ENCODE measurements around the gene LRCH3.

Gene LRCH3

GRCh38 chr3:197804511-197804910 lies 13.5 kb downstream of the LRCH3 start:
- H3K4me3 Mint-ChIP-seq = no peak overlapping the region
- H3K4me1 Mint-ChIP-seq = peaks cover 58% of the 10 kb centered on the region
- no peaks in the 10 kb centered on the region for H3K9me3 Mint-ChIP-seq
- H3K27ac Mint-ChIP-seq = no peak overlapping the region
- peaks cover 20% of the 10 kb centered on the region for H3K36me3 Mint-ChIP-seq
- H3K27me3 Mint-ChIP-seq = no peaks in the 10 kb centered on the region
- ATAC-seq = no peak

- Mint-ChIP-seq H3K4me3 (no peak overlapping the region), H3K4me1 (peaks cover 38% of the 10 kb centered on the region)
- no peak for ATAC-seq
Observed at GRCh38 chr3:197807969-197808587, 17.0 kb downstream of the LRCH3 start.

GRCh38 chr3:197809356-197810020 lies 18.4 kb downstream of the LRCH3 start:
- no peak for ATAC-seq
- peaks cover 19% of the 10 kb centered on the region for H3K36me3 Mint-ChIP-seq
- H3K4me3 Mint-ChIP-seq = peak overlapping the region; percentile 29
- H3K27ac Mint-ChIP-seq = peak overlapping the region; percentile 65
- H3K27me3 Mint-ChIP-seq = no peaks in the 10 kb centered on the region
- H3K9me3 Mint-ChIP-seq = no peaks in the 10 kb centered on the region
- H3K4me1 Mint-ChIP-seq = peaks cover 46% of the 10 kb centered on the region

More at GRCh38 chr3:197807969-197808587, 17.0 kb downstream of the LRCH3 start:
- H3K27me3 Mint-ChIP-seq = no peaks in the 10 kb centered on the region
- no peaks in the 10 kb centered on the region for H3K9me3 Mint-ChIP-seq
- H3K27ac Mint-ChIP-seq = peak overlapping the region; percentile 65
- H3K36me3 Mint-ChIP-seq = peaks cover 14% of the 10 kb centered on the region

- H3K27ac Mint-ChIP-seq = no peak overlapping the region
Observed at GRCh38 chr3:197810901-197811300, 19.8 kb downstream of the LRCH3 start.

GRCh38 chr3:197811343-197811742 lies 20.3 kb downstream of the LRCH3 start:
- peaks cover 47% of the 10 kb centered on the region for H3K4me1 Mint-ChIP-seq
- H3K36me3 Mint-ChIP-seq = peaks cover 15% of the 10 kb centered on the region
- H3K27ac Mint-ChIP-seq = no peak overlapping the region
- H3K4me3 Mint-ChIP-seq = no peak overlapping the region
- no peak for ATAC-seq
- no peaks in the 10 kb centered on the region for H3K9me3 Mint-ChIP-seq
- H3K27me3 Mint-ChIP-seq = no peaks in the 10 kb centered on the region

More at GRCh38 chr3:197810901-197811300, 19.8 kb downstream of the LRCH3 start:
- ATAC-seq = no peak
- H3K4me3 Mint-ChIP-seq = no peak overlapping the region
- H3K27me3 Mint-ChIP-seq = no peaks in the 10 kb centered on the region
- H3K36me3 Mint-ChIP-seq = peaks cover 19% of the 10 kb centered on the region
- no peaks in the 10 kb centered on the region for H3K9me3 Mint-ChIP-seq
- H3K4me1 Mint-ChIP-seq = peaks cover 47% of the 10 kb centered on the region

GRCh38 chr3:197814372-197814771 lies 23.3 kb downstream of the LRCH3 start:
- no peak for ATAC-seq
- no peak overlapping the region for H3K27ac Mint-ChIP-seq
- H3K4me3 Mint-ChIP-seq = no peak overlapping the region
- H3K27me3 Mint-ChIP-seq = no peaks in the 10 kb centered on the region
- peaks cover 25% of the 10 kb centered on the region for H3K4me1 Mint-ChIP-seq
- H3K36me3 Mint-ChIP-seq = peaks cover 11% of the 10 kb centered on the region
- no peaks in the 10 kb centered on the region for H3K9me3 Mint-ChIP-seq

- Mint-ChIP-seq H3K4me3 (no peak overlapping the region), H3K4me1 (peaks cover 14% of the 10 kb centered on the region), H3K36me3 (peaks cover 36% of the 10 kb centered on the region), H3K9me3 (no peaks in the 10 kb centered on the region), H3K27ac (peak overlapping the region; percentile 36), H3K27me3 (no peaks in the 10 kb centered on the region)
- no peak for ATAC-seq
Observed at GRCh38 chr3:197820550-197821335, 29.7 kb downstream of the LRCH3 start.

- ATAC-seq = no peak
- Mint-ChIP-seq H3K27me3 (no peaks in the 10 kb centered on the region), H3K4me1 (peaks cover 9% of the 10 kb centered on the region), H3K9me3 (no peaks in the 10 kb centered on the region), H3K27ac (no peak overlapping the region), H3K36me3 (peaks cover 39% of the 10 kb centered on the region), H3K4me3 (no peak overlapping the region)
Observed at GRCh38 chr3:197829397-197830045, 38.5 kb downstream of the LRCH3 start.

GRCh38 chr3:197830308-197830966 lies 39.4 kb downstream of the LRCH3 start:
- Mint-ChIP-seq H3K36me3 (peaks cover 41% of the 10 kb centered on the region), H3K4me3 (no peak overlapping the region), H3K9me3 (no peaks in the 10 kb centered on the region), H3K4me1 (peaks cover 11% of the 10 kb centered on the region), H3K27me3 (no peaks in the 10 kb centered on the region), H3K27ac (no peak overlapping the region)
- ATAC-seq = no peak

GRCh38 chr3:197830967-197831313 lies 39.9 kb downstream of the LRCH3 start:
- H3K27me3 Mint-ChIP-seq = no peaks in the 10 kb centered on the region

GRCh38 chr3:197833930-197834715 lies 43.1 kb downstream of the LRCH3 start:
- peak; percentile 81 for ATAC-seq
- H3K9me3 Mint-ChIP-seq = no peaks in the 10 kb centered on the region
- peak overlapping the region; percentile 90 for H3K27ac Mint-ChIP-seq
- H3K36me3 Mint-ChIP-seq = peaks cover 32% of the 10 kb centered on the region
- H3K4me1 Mint-ChIP-seq = peaks cover 15% of the 10 kb centered on the region
- peak overlapping the region; percentile 35 for H3K4me3 Mint-ChIP-seq
- H3K27me3 Mint-ChIP-seq = no peaks in the 10 kb centered on the region

More at GRCh38 chr3:197830967-197831313, 39.9 kb downstream of the LRCH3 start:
- no peaks in the 10 kb centered on the region for H3K9me3 Mint-ChIP-seq
- H3K4me3 Mint-ChIP-seq = no peak overlapping the region
- no peak overlapping the region for H3K27ac Mint-ChIP-seq
- peaks cover 43% of the 10 kb centered on the region for H3K36me3 Mint-ChIP-seq
- ATAC-seq = no peak
- peaks cover 15% of the 10 kb centered on the region for H3K4me1 Mint-ChIP-seq

- no peaks in the 10 kb centered on the region for H3K9me3 Mint-ChIP-seq
- H3K4me3 Mint-ChIP-seq = peak overlapping the region; percentile 60
- peak overlapping the region; percentile 90 for H3K27ac Mint-ChIP-seq
- H3K36me3 Mint-ChIP-seq = peaks cover 35% of the 10 kb centered on the region
- no peaks in the 10 kb centered on the region for H3K27me3 Mint-ChIP-seq
- peak; percentile 88 for ATAC-seq
- H3K4me1 Mint-ChIP-seq = peaks cover 15% of the 10 kb centered on the region
Observed at GRCh38 chr3:197835509-197835908, 44.5 kb downstream of the LRCH3 start.

GRCh38 chr3:197836244-197836643 lies 45.2 kb downstream of the LRCH3 start:
- Mint-ChIP-seq H3K36me3 (peaks cover 37% of the 10 kb centered on the region), H3K4me1 (peaks cover 15% of the 10 kb centered on the region)

GRCh38 chr3:197837282-197837681 lies 46.2 kb downstream of the LRCH3 start:
- no peak overlapping the region for H3K27ac Mint-ChIP-seq
- no peak overlapping the region for H3K4me3 Mint-ChIP-seq
- no peak for ATAC-seq
- no peaks in the 10 kb centered on the region for H3K9me3 Mint-ChIP-seq
- peaks cover 15% of the 10 kb centered on the region for H3K4me1 Mint-ChIP-seq
- no peaks in the 10 kb centered on the region for H3K27me3 Mint-ChIP-seq
- peaks cover 48% of the 10 kb centered on the region for H3K36me3 Mint-ChIP-seq

More at GRCh38 chr3:197836244-197836643, 45.2 kb downstream of the LRCH3 start:
- Mint-ChIP-seq H3K4me3 (peak overlapping the region; percentile 59), H3K27me3 (no peaks in the 10 kb centered on the region), H3K9me3 (no peaks in the 10 kb centered on the region), H3K27ac (peak overlapping the region; percentile 90)
- no peak for ATAC-seq
